Ovary (tissue), 9 donors: ENCODE data around the gene FAM83E. TPM values are rescaled to one million over a fixed set of nuclear protein-coding genes. Genes with fewer than 3 reads are reported as not detected.

Source experiments
- DNase-seq, 5 donors: peaks; one replicate each; pipeline ENCODE4 v3.0.0-alpha.2; 2019 to 2020
- H3K27ac ChIP-seq, 2 donors: fragments of 200-600 bp; one replicate each; pipeline versions ENCODE4 v1.5.1 to v1.8.0; 2019 to 2022
- H3K27me3 ChIP-seq: fragments of 200-600 bp; one replicate; pipeline ENCODE4 v1.8.0; 2022
- H3K36me3 ChIP-seq: fragments of 200-600 bp; sonication (generic); one replicate; pipeline ENCODE4 v1.5.1; 2019
- H3K4me1 ChIP-seq: one replicate; pipeline ENCODE4 v1.8.1; 2013; ENCODE audit warnings: mild to moderate bottlenecking, moderate library complexity; ENCODE audit not compliant: insufficient read depth
- H3K4me3 ChIP-seq: fragments of 200-600 bp; sonication (generic); one replicate; pipeline ENCODE4 v1.5.1; 2017
- H3K9me3 ChIP-seq, 2 donors: fragments of 200-600 bp in 1 of 2; sonication (generic) in 1 of 2; one replicate each; pipeline versions ENCODE4 v1.5.1 to v1.8.1; 2013 to 2019; ENCODE audit warnings: mild to moderate bottlenecking in 1 of 2, moderate library complexity in 1 of 2
- EP300 ChIP-seq: sonication (generic); formaldehyde crosslinking; IDR thresholded peaks from one replicate; pipeline ENCODE4 v1.6.1; 2017; ENCODE audit warnings: antibody characterized with exemption
- POLR2A ChIP-seq: fragments of 450-650 bp; IDR thresholded peaks from one replicate; pipeline ENCODE4 v1.6.1; 2017; ENCODE audit warnings: antibody characterized with exemption, mild to moderate bottlenecking, moderate library complexity
- WGBS, 3 donors: extraction: QIAGEN DNeasy Blood & Tissue Kit in 1 of 3; methylation state at CpG; one replicate each; pipeline versions ENCODE4 v1.1.5 to v1.1.7; 2013 to 2017; 5-methylcytosine and 5-hydroxymethylcytosine counted together
- intact Hi-C, 4 donors: fragments of 100-400 bp; cut with DNase I; formaldehyde crosslinking; loops; one replicate each; pipeline versions ENCODE4 v1.11.0 to v1.15.1; 2022 to 2023
- polyA plus RNA-seq, 2 donors: library from polyadenylated mRNA; stranded (reverse); fragments of 200-250 nt in 1 of 2; fragments of 350-450 nt in 1 of 2; fragmentation: Illumina TruSeq in 1 of 2; extraction: RNeasy Lipid Tissue Mini Kit (QIAGEN cat#74804) in 1 of 2; gene quantifications; one replicate each; pipeline ENCODE4 v1.2.3, GENCODE V29; 2013 to 2014
- total RNA-seq, 7 donors: library from RNA; depleted of rRNA in 2 of 7; stranded (reverse); fragments of >200 nt in 2 of 7; fragmentation: NEBNext Ultra II Directional in 3 of 7; extraction: Animal tissue kit (Norgen Biotek cat#: 25700) in 3 of 7; gene quantifications; one replicate each; pipeline versions ENCODE4 v1.1.0 to v1.2.4, GENCODE V29; 2016 to 2023
- TF ChIP-seq, protein P1 (sequence below), 3 donors: fragments of 450-650 bp in 2 of 3; fragments of 200-600 bp in 1 of 3; IDR thresholded peaks; one replicate each; pipeline versions ENCODE4 v1.5.1 to v1.8.0; 2016 to 2022; ENCODE audit warnings: antibody characterized with exemption in 3 of 3, mild to moderate bottlenecking in 1 of 3
- donor health status: DM: no; HTN: no; CAD: no; lungs with moderate emphysema.
- donor health status: DM: no; HTN: no; CAD: no.
- donor health status: Bipolar disorder and iron deficiency.
- donor health status: DM: yes; HTN: yes; CAD: no.
- donor health status: DM: no; HTN: no; CAD: no.
- donor health status: DM: yes; HTN: yes; CAD: no.

Gene FAM83E
- total and polyA plus RNA-seq, 9 donors, result 0.16 to 6.9 (median 1.5) TPM; not detected in 3

DNA sequence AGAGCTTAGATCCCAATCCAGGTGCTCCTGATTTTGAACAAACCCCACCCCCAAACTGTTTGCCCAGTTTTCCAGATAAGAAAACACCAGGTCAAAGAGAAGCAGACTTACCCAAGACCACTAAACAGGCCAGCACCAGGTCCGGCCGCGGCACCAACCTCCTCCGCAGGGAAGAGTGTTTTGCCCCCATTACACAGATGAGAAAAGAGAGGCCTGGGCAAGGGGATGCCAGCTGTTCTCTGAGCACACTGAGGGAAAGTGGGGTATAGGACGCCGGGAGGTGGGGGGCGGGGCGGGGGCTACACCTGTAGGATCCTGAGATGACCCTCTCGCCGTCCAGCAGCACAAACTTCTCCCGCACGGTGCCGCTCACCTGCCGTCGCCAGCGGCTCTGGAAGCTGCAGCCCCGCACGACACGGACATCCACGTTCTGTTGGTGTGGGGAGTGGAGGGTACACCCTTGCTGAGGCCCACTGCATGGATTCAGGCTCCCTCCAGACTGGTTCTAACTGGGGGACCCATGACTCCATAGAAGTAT lies 5.2 kb downstream of the FAM83E start:
- H3K9me3 ChIP-seq, result no peaks in the 10 kb centered on the region
- no peaks in the 10 kb centered on the region for H3K36me3 ChIP-seq
- TF ChIP-seq, protein P1, sequence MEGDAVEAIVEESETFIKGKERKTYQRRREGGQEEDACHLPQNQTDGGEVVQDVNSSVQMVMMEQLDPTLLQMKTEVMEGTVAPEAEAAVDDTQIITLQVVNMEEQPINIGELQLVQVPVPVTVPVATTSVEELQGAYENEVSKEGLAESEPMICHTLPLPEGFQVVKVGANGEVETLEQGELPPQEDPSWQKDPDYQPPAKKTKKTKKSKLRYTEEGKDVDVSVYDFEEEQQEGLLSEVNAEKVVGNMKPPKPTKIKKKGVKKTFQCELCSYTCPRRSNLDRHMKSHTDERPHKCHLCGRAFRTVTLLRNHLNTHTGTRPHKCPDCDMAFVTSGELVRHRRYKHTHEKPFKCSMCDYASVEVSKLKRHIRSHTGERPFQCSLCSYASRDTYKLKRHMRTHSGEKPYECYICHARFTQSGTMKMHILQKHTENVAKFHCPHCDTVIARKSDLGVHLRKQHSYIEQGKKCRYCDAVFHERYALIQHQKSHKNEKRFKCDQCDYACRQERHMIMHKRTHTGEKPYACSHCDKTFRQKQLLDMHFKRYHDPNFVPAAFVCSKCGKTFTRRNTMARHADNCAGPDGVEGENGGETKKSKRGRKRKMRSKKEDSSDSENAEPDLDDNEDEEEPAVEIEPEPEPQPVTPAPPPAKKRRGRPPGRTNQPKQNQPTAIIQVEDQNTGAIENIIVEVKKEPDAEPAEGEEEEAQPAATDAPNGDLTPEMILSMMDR (IDR thresholded peaks at IDR 0.05), result no peak
- TF ChIP-seq EP300, result no peak
- no peak for TF ChIP-seq POLR2A
- intact Hi-C loops, result loop anchor here in 2 of 4 donors (10.0 kb wide), 2 partner anchors 125 to 285 kb away; partner anchors contain the start of gene EMP3 (in 1 of the 2)
- no peaks in the 10 kb centered on the region for H3K4me1 ChIP-seq
- no peak for DNase-seq
- WGBS, 3 donors, result 85 to 92% (median 92%) methylated on average over 20 of the region's 20 CpGs
- no peaks in the 10 kb centered on the region for H3K27me3 ChIP-seq
- no peak overlapping the region for H3K27ac ChIP-seq
- H3K4me3 ChIP-seq, result no peak overlapping the region

DNA sequence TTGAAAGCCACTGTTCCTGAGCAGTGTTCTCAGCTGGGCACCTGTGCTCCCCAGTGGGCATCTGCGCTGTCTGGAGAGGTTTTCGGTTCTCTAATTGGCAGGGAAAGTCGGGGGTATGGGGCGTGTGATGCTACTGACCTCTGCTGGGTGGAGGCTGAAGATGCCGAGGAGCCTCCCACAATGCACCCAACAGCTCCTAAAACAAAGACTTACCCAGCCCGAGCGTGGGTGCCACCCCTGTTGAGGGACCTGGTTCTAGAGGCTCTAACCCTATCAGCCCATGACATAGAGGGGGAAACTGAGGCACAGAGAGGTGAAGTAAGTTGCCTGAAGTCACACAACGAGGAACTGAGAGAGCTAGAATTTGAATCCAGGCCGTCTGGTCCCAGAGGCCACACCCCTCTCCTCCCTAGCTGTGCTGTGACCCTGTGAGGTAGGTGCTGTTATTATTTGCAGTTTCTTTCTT lies 6.0 kb downstream of the FAM83E start:
- no peak overlapping the region for H3K27ac ChIP-seq
- peak in 1 of 5 donors; percentile 45 for DNase-seq
- no peak for TF ChIP-seq EP300
- TF ChIP-seq, protein P1 (IDR thresholded peaks at IDR 0.05), result peak in 1 of 3 donors; percentile 19
- no peak for TF ChIP-seq POLR2A

DNA sequence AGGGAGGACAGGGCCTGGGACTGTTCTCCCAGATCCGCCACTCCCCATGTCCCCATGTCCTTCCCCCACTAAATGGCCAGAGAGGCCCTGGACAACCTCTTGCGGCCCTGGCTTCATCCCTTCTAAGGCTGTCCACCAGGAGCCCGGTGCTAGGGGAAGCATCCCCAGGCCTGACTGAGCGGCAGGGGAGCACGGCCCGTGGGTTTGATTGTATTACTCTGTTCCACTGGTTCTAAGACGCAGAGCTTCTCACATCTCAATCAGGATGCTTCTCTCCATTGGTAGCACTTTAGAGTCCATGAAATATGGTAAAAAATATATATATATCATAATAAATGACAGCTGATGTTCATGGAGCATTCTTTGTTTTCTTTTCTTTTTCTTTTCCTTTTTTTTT lies 7.5 kb downstream of the FAM83E start:
- no peaks in the 10 kb centered on the region for H3K9me3 ChIP-seq
- H3K4me3 ChIP-seq, result no peak overlapping the region
- no peaks in the 10 kb centered on the region for H3K4me1 ChIP-seq
- no peaks in the 10 kb centered on the region for H3K27me3 ChIP-seq
- DNase-seq, result no peak
- TF ChIP-seq, protein P1 (IDR thresholded peaks at IDR 0.05), result no peak
- no peak for TF ChIP-seq EP300
- TF ChIP-seq POLR2A, result no peak
- no peaks in the 10 kb centered on the region for H3K36me3 ChIP-seq
- 76 to 77% (median 76%) methylated on average over 7 of the region's 7 CpGs for WGBS, 3 donors
- H3K27ac ChIP-seq, result no peak overlapping the region
- intact Hi-C loops, result no loop called here

More for the DNA sequence above, 6.0 kb downstream of the FAM83E start:
- intact Hi-C loops, result no loop called here
- H3K4me1 ChIP-seq, result no peaks in the 10 kb centered on the region
- no peaks in the 10 kb centered on the region for H3K36me3 ChIP-seq
- H3K27me3 ChIP-seq, result no peaks in the 10 kb centered on the region
- H3K9me3 ChIP-seq, result no peaks in the 10 kb centered on the region
- WGBS, 3 donors, result 20 to 25% (median 21%) methylated on average over 9 of the region's 9 CpGs
- H3K4me3 ChIP-seq, result no peak overlapping the region

DNA sequence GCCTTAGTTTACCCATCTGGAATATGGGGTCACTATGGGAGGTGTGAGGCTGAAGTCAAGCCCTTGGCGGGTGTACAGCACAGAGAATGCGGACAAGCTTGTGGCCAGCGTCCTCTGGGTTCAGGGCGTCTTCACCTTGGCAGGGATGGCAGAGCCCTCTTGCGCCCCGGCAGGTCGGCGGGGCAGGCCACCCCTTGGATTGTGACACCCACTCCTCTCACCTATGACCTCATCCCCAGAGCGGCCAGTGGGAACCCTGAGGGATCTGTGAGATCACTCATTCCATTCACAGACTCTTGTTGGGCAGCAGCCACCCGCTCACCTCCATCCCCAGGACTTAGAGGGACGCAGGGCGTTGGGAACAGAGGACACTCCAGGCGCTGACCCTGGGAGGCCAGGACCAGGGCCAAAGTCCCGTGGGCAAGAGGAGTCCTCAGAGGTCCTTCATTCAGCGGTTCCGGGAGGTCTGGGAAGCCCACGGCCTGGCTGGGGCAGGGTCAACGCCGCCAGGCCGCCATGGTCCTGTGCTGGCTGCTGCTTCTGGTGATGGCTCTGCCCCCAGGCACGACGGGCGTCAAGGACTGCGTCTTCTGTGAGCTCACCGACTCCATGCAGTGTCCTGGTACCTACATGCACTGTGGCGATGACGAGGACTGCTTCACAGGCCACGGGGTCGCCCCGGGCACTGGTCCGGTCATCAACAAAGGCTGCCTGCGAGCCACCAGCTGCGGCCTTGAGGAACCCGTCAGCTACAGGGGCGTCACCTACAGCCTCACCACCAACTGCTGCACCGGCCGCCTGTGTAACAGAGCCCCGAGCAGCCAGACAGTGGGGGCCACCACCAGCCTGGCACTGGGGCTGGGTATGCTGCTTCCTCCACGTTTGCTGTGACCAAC lies 8.2 kb downstream of the FAM83E start, which contains the start of gene SPACA4:
SPACA4 (plus strand) TSS at position 280 of the 896 bp plus-strand sequence; CDS start at position 517, 237 bp downstream.
- no peak within 1 kb of the TSS for H3K27ac ChIP-seq
- no peaks in the 10 kb centered on the region for H3K27me3 ChIP-seq
- no peak for DNase-seq
- intact Hi-C loops, result no loop called here
- 83 to 88% (median 84%) methylated on average over 30 to 39 of the region's 39 CpGs for WGBS, 3 donors
- no peak within 1 kb of the TSS for H3K4me3 ChIP-seq
- H3K9me3 ChIP-seq, result no peaks in the 10 kb centered on the region
- no peaks in the 10 kb centered on the region for H3K4me1 ChIP-seq
- no peak for TF ChIP-seq POLR2A
- TF ChIP-seq EP300, result no peak
- TF ChIP-seq, protein P1 (IDR thresholded peaks at IDR 0.05), result no peak
- no peaks in the 10 kb centered on the region for H3K36me3 ChIP-seq
